ENCODE results near the gene TIAM2.

TIAM2 gene

DNA sequence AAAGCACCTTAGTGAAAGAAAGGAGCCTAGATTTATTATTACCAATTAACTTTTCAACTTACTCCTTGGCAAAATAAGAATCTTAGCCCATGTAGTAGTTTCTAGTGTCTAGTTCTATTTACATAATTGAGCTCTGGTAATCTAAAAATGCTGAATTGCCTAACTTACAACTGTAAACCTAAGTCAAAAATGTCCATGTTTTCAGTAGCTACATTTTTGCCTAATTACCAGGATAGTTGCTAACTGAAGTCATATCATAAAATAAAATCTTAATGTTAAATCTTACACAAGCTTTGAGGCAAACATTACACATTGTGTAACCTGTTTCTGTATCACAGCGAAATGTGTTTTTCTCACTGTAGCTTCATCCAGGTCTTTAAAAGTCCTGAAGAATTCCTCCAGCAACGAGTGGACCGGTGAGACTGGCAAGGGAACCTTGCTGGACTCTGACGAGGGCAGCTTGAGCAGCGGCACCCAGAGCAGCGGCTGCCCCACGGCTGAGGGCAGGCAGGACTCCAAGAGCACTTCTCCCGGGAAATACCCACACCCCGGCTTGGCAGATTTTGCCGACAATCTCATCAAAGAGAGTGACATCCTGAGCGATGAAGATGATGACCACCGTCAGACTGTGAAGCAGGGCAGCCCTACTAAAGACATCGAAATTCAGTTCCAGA is 261.1 kb downstream of the TIAM2 start:
- H3K36me3 ChIP-seq (replicated peaks; ENCODE audit: insufficient read depth, low read length), result no peaks in the 10 kb centered on the region
- H3K9me2 ChIP-seq (replicated peaks; ENCODE audit: insufficient read depth, low read length), result no peaks in the 10 kb centered on the region
- H3K4me3 ChIP-seq (ENCODE audit: low read length), result no peak overlapping the region
- peaks cover 6% of the 10 kb centered on the region; the same call in 1 of the 2 replicates for H3F3A ChIP-seq (ENCODE audit: insufficient read depth, low read length)
- no peak overlapping the region for H3K9ac ChIP-seq (ENCODE audit: low read length)
- DNase-seq, result no peak
- no peaks in the 10 kb centered on the region for H3K79me2 ChIP-seq (ENCODE audit: low read length)
- no peaks in the 10 kb centered on the region for H3K9me3 ChIP-seq (replicated peaks; ENCODE audit: insufficient read depth, low read length)
- H2AFZ ChIP-seq (ENCODE audit: low read length), result no peak overlapping the region
- TF ChIP-seq, protein P1, sequence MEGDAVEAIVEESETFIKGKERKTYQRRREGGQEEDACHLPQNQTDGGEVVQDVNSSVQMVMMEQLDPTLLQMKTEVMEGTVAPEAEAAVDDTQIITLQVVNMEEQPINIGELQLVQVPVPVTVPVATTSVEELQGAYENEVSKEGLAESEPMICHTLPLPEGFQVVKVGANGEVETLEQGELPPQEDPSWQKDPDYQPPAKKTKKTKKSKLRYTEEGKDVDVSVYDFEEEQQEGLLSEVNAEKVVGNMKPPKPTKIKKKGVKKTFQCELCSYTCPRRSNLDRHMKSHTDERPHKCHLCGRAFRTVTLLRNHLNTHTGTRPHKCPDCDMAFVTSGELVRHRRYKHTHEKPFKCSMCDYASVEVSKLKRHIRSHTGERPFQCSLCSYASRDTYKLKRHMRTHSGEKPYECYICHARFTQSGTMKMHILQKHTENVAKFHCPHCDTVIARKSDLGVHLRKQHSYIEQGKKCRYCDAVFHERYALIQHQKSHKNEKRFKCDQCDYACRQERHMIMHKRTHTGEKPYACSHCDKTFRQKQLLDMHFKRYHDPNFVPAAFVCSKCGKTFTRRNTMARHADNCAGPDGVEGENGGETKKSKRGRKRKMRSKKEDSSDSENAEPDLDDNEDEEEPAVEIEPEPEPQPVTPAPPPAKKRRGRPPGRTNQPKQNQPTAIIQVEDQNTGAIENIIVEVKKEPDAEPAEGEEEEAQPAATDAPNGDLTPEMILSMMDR (IDR thresholded peaks at IDR 0.05; ENCODE audit: low read length), result no peak
- TF ChIP-seq EZH2phosphoT487 (IDR thresholded peaks at IDR 0.05; ENCODE audit: low read length) (no peak), EZH2 (optimal IDR thresholded peaks at IDR 0.05; ENCODE audit: low read depth, low read length) (no peak)
- H4K20me1 ChIP-seq (ENCODE audit: insufficient read depth, low read length), result no peaks in the 10 kb centered on the region
- no peaks in the 10 kb centered on the region for H3K27me3 ChIP-seq (replicated peaks; ENCODE audit: insufficient read depth, low read length)
- H3K4me1 ChIP-seq (ENCODE audit: low read length), result peaks cover 7% of the 10 kb centered on the region
- H3K27ac ChIP-seq (ENCODE audit: low read length), result no peak overlapping the region
- no peak overlapping the region for H3K4me2 ChIP-seq (ENCODE audit: low read depth, low read length)

DNA sequence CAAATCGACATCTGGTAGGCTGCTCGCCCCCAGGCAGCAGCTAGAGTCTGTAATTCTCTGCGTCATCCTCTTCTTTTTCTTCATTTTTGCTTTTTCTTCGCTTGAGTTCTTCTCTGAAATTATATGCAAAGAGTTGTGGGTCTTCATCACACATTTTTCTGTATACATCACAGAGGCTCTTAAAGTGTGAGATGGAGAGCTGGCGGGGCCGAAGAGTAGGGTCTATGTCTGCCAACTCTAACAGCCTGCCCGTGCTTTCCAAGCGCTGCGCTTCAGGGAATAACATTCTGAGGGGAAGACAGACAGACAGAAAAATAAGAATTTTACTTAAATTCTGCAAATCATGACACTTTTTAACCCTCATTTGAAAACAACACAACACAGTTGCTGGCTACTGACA is 262.7 kb downstream of the TIAM2 start:
- Histone ChIP-seq H3K4me1 (ENCODE audit: low read length) (peaks cover 7% of the 10 kb centered on the region), H3K27me3 (replicated peaks; ENCODE audit: insufficient read depth, low read length) (no peaks in the 10 kb centered on the region), H3K9me3 (replicated peaks; ENCODE audit: insufficient read depth, low read length) (no peaks in the 10 kb centered on the region), H3K36me3 (replicated peaks; ENCODE audit: insufficient read depth, low read length) (no peaks in the 10 kb centered on the region), H3K9me2 (replicated peaks; ENCODE audit: insufficient read depth, low read length) (no peaks in the 10 kb centered on the region), H3K4me2 (ENCODE audit: low read depth, low read length) (no peak overlapping the region), H3K27ac (ENCODE audit: low read length) (no peak overlapping the region), H4K20me1 (ENCODE audit: insufficient read depth, low read length) (no peaks in the 10 kb centered on the region), H2AFZ (ENCODE audit: low read length) (no peak overlapping the region), H3F3A (ENCODE audit: insufficient read depth, low read length) (peaks cover 6% of the 10 kb centered on the region; the same call in 1 of the 2 replicates), H3K4me3 (ENCODE audit: low read length) (no peak overlapping the region), H3K9ac (ENCODE audit: low read length) (no peak overlapping the region), H3K79me2 (ENCODE audit: low read length) (no peaks in the 10 kb centered on the region)
- TF ChIP-seq EZH2phosphoT487 (IDR thresholded peaks at IDR 0.05; ENCODE audit: low read length) (no peak), EZH2 (optimal IDR thresholded peaks at IDR 0.05; ENCODE audit: low read depth, low read length) (no peak)
- TF ChIP-seq, protein P1 (IDR thresholded peaks at IDR 0.05; ENCODE audit: low read length), result no peak
- DNase-seq, result no peak

DNA sequence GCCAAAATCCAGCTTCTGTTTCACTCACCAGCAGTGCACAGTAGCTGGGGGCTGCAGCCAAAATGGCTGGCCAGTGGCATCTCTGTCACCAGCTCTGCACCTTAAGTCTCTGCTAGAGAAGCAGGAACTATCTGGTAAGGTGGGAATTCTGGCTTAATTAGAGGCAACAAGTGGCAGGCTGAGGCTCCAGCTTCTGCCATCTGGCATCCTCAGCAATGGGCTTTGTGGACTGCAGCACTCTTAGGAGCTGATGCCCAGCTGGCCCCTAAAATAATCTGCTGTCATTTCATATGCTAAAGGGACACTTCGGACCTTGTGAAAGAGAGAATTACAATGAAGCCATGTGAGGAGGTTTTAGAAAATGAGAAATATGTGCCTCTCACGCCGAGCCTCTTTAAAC is 264.1 kb downstream of the TIAM2 start:
- H3K9ac ChIP-seq (ENCODE audit: low read length), result no peak overlapping the region
- no peak for DNase-seq

More for the DNA sequence above, 264.1 kb downstream of the TIAM2 start:
- H2AFZ ChIP-seq (ENCODE audit: low read length), result no peak overlapping the region
- no peaks in the 10 kb centered on the region for H3K27me3 ChIP-seq (replicated peaks; ENCODE audit: insufficient read depth, low read length)
- no peak overlapping the region for H3K4me3 ChIP-seq (ENCODE audit: low read length)
- no peaks in the 10 kb centered on the region for H3K9me3 ChIP-seq (replicated peaks; ENCODE audit: insufficient read depth, low read length)
- H3K4me2 ChIP-seq (ENCODE audit: low read depth, low read length), result no peak overlapping the region
- no peaks in the 10 kb centered on the region for H3K36me3 ChIP-seq (replicated peaks; ENCODE audit: insufficient read depth, low read length)
- H3K27ac ChIP-seq (ENCODE audit: low read length), result no peak overlapping the region
- TF ChIP-seq EZH2phosphoT487 (IDR thresholded peaks at IDR 0.05; ENCODE audit: low read length) (no peak), EZH2 (optimal IDR thresholded peaks at IDR 0.05; ENCODE audit: low read depth, low read length) (no peak)
- TF ChIP-seq, protein P1 (IDR thresholded peaks at IDR 0.05; ENCODE audit: low read length), result no peak
- H3F3A ChIP-seq (ENCODE audit: insufficient read depth, low read length), result peaks cover 6% of the 10 kb centered on the region; the same call in 1 of the 2 replicates
- H4K20me1 ChIP-seq (ENCODE audit: insufficient read depth, low read length), result no peaks in the 10 kb centered on the region
- no peaks in the 10 kb centered on the region for H3K9me2 ChIP-seq (replicated peaks; ENCODE audit: insufficient read depth, low read length)
- H3K79me2 ChIP-seq (ENCODE audit: low read length), result no peaks in the 10 kb centered on the region
- peaks cover 7% of the 10 kb centered on the region for H3K4me1 ChIP-seq (ENCODE audit: low read length)

All from MM.1S (cell line).